K562 (cell line): ENCODE results near the gene PES1. TPM values are rescaled to one million over a fixed set of nuclear protein-coding genes. Genes with fewer than 3 reads are reported as not detected.

ENCODE experiments used
- ATAC-seq: fragments of 200-7000 bp; cut with Tn5 transposase; 3 replicates; pipeline ENCODE4 v1.9.1; 2020; ENCODE audit warnings: moderate library complexity
- BruUV-seq: library from RNA; stranded (reverse); fragments of 400-500 nt; replicated peaks from 2 replicates; lab custom pipeline; 2021; lab: Mats Ljungman, UMichigan
- CTCF ChIA-PET: fragments of 300-600 bp; formaldehyde crosslinking; extraction: SDS; loops from one replicate; lab custom pipeline; 2021; ENCODE audit warnings: low intra/inter-chr PET ratio; lab: Yijun Ruan, JAX
- POLR2A ChIA-PET: fragments of 300-600, 350-650 bp; sonication (Branson Sonifier 250); formaldehyde crosslinking; extraction: SDS; loops from one replicate; lab custom pipeline; 2021; ENCODE audit warnings: antibody characterized with exemption, inconsistent platforms; lab: Yijun Ruan, JAX
- DNase-seq, 4 experiments: peaks; one replicate each; pipeline versions ENCODE4 v3.0.0 to v3.0.0-alpha.2; 2011 to 2018; ENCODE audit warnings: low spot score in 3 of 4, mixed read lengths in 3 of 4; ENCODE audit errors: extremely low read depth in 1 of 4
- FAIRE-seq: peaks from 2 replicates; lab custom pipeline; 2011; peaks lifted over from hg19 to GRCh38; lab: Jason Lieb, UNC
- H2AFZ ChIP-seq: 2 replicates; pipeline ENCODE4 v1.6.0; 2011; ENCODE audit warnings: low read depth, low read length, control low read depth, inconsistent platforms
- H3K27ac ChIP-seq: fragments of 200-600 bp; 3 replicates; pipeline ENCODE4 v1.8.0; 2011; ENCODE audit warnings: low read depth, mild to moderate bottlenecking, control low read depth, inconsistent platforms, low read length, moderate library complexity, mixed read lengths; ENCODE audit errors: extremely low read depth
- H3K27me3 ChIP-seq, 2 experiments: fragments of 300-600 bp in 1 of 2; 2 replicates in 1 of 2; 3 replicates in 1 of 2; pipeline versions ENCODE4 v1.6.0 to v1.8.0; 2011; ENCODE audit warnings: inconsistent platforms in 2 of 2, low read length in 2 of 2, mild to moderate bottlenecking in 1 of 2, mixed read lengths in 1 of 2, moderate library complexity in 1 of 2; ENCODE audit not compliant: control insufficient read depth in 2 of 2, insufficient read depth in 2 of 2
- H3K36me3 ChIP-seq: fragments of 300-600 bp; 3 replicates; pipeline ENCODE4 v1.8.0; 2011; ENCODE audit warnings: mild to moderate bottlenecking, low read length, inconsistent platforms; ENCODE audit not compliant: control insufficient read depth, insufficient read depth
- H3K4me1 ChIP-seq, 2 experiments: fragments of 200-600 bp in 1 of 2; replicated peaks in 1 of 2; 2 replicates in 1 of 2; 3 replicates in 1 of 2; pipeline versions ENCODE4 v1.5.1 to v1.8.0; 2011; ENCODE audit warnings: inconsistent platforms in 2 of 2, low read length in 2 of 2, mild to moderate bottlenecking in 1 of 2, mixed read lengths in 1 of 2, moderate library complexity in 1 of 2; ENCODE audit not compliant: control insufficient read depth in 2 of 2, insufficient read depth in 2 of 2
- H3K4me2 ChIP-seq: 2 replicates; pipeline ENCODE4 v1.6.1; 2011; ENCODE audit warnings: low read length, control low read depth, inconsistent platforms, mixed read lengths; ENCODE audit not compliant: insufficient read depth
- H3K4me3 ChIP-seq: fragments of 200-600 bp; sonication (generic), shearing (Covaris generic); 2 replicates; pipeline ENCODE4 v1.5.1; 2016; ENCODE audit warnings: control low read depth, inconsistent platforms
- H3K79me2 ChIP-seq: fragments of 200-600 bp; 3 replicates; pipeline ENCODE4 v1.8.0; 2011; ENCODE audit warnings: low read length, inconsistent platforms; ENCODE audit not compliant: control insufficient read depth, insufficient read depth
- H3K9ac ChIP-seq, 2 experiments: 2 replicates each; pipeline versions ENCODE4 v1.6.0 to v1.6.1; 2011; ENCODE audit warnings: low read depth in 2 of 2, low read length in 2 of 2, control low read depth in 1 of 2, inconsistent platforms in 1 of 2, mild to moderate bottlenecking in 1 of 2, mixed read lengths in 1 of 2; ENCODE audit not compliant: insufficient read depth in 1 of 2
- H3K9me1 ChIP-seq: one replicate; pipeline ENCODE4 v1.6.0; 2011; ENCODE audit warnings: inconsistent platforms, mild to moderate bottlenecking, low read length, moderate library complexity; ENCODE audit not compliant: control insufficient read depth, insufficient read depth
- H3K9me3 ChIP-seq: replicated peaks from 2 replicates; pipeline ENCODE4 v1.5.1; 2011; ENCODE audit warnings: low read depth, low read length, inconsistent platforms; ENCODE audit not compliant: control insufficient read depth, insufficient read depth
- H4K20me1 ChIP-seq: replicated peaks from 2 replicates; pipeline ENCODE4 v1.6.1; 2011; ENCODE audit warnings: low read length, inconsistent platforms, mixed read lengths; ENCODE audit not compliant: control insufficient read depth, insufficient read depth
- CTCF ChIP-seq, 3 experiments: IDR thresholded peaks in 2 of 3; conservative IDR thresholded peaks in 1 of 3; 2 replicates each; pipeline ENCODE4 v1.5.1; 2011 to 2012; ENCODE audit warnings: low read length in 3 of 3, mild to moderate bottlenecking in 3 of 3, control low read depth in 2 of 3, improper control_type of control experiment in 1 of 3, inconsistent platforms in 1 of 3, low read depth in 1 of 3, mixed read lengths in 1 of 3, moderate library complexity in 1 of 3; ENCODE audit not compliant: insufficient read depth in 2 of 3
- ILF3 ChIP-seq: fragments of 450-650 bp; IDR thresholded peaks from 2 replicates; pipeline ENCODE4 v1.6.1; 2018; ENCODE audit warnings: antibody characterized with exemption, mild to moderate bottlenecking, moderate library complexity, borderline replicate concordance
- NFXL1 ChIP-seq: fragments of 450-650 bp; formaldehyde crosslinking; IDR thresholded peaks from 2 replicates; pipeline ENCODE4 v1.4.0; 2021; ENCODE audit warnings: mild to moderate bottlenecking
- WGBS: fragments of 100-300 bp; shearing (Covaris generic); methylation state at CpG from one replicate; pipeline ENCODE4 v1.1.6; 2016; ENCODE audit warnings: low coverage, mixed read lengths; ENCODE audit not compliant: insufficient coverage; ENCODE audit errors: missing lambda C conversion rate; 5-methylcytosine and 5-hydroxymethylcytosine counted together
- in situ Hi-C: fragments of 300-500 bp; cut with MboI; formaldehyde crosslinking; loops from 4 replicates; pipeline ENCODE4 v1.15.0; 2018; ENCODE audit warnings: inconsistent platforms, mixed read lengths
- intact Hi-C: fragments of 100-400 bp; cut with micrococcal nuclease; formaldehyde crosslinking; loops from 2 replicates; pipeline ENCODE4 v1.14.2; 2022
- polyA plus RNA-seq, 8 experiments: library from polyadenylated mRNA; depleted of rRNA in 4 of 8; stranded (reverse) in 5 of 8; unstranded in 3 of 8; fragments of >200 nt; fragmentation: Nextera tagmentation in 2 of 8; fragmentation: Illumina TruSeq in 1 of 8; extraction: Ambion mirVana in 2 of 8; extraction: Trizol in 1 of 8; gene quantifications; 2 replicates each; pipeline versions ENCODE4 v1.2.1 to v1.2.3, GENCODE V29; 2011 to 2014; ENCODE audit warnings: inconsistent platforms in 1 of 8, missing spikeins in 1 of 8
- total RNA-seq, 7 experiments: library from RNA; depleted of rRNA in 6 of 7; stranded (reverse); fragments of >200 nt in 6 of 7; fragmentation: Illumina TruSeq in 2 of 7; extraction: Trizol in 2 of 7; gene quantifications; 2 replicates each; pipeline versions ENCODE4 v1.2.1 to v1.2.3, GENCODE V29; 2011 to 2021; ENCODE audit warnings: low replicate concordance in 1 of 7

The PES1 gene
- total and polyA plus RNA-seq, 9 of the 15 experiments (the other 6 are each of a cell fraction or from before 2014, with no cell fraction given) = 6.5 to 158 (median 94.3) TPM

- TF ChIP-seq NFXL1 (CRISPR knock-in tag) = no peak
Observed at GRCh38 chr22:30614268-30614667, 22.6 kb upstream of the PES1 start (continued).

- Histone ChIP-seq H2AFZ (no peak overlapping the region), H3K27me3 (no peaks in the 10 kb centered on the region), H3K79me2 (no peaks in the 10 kb centered on the region), H3K27ac (no peak overlapping the region), H3K36me3 (no peaks in the 10 kb centered on the region), H3K9me1 (no peaks in the 10 kb centered on the region), H3K4me1 (peaks cover 12 to 23% of the 10 kb centered on the region in 2 experiments), H4K20me1 (no peaks in the 10 kb centered on the region), H3K4me3 (no peak overlapping the region), H3K9ac (no peak overlapping the region), H3K4me2 (no peak overlapping the region), H3K9me3 (no peaks in the 10 kb centered on the region)
- peak in 1 of 4 experiments; percentile 13 for DNase-seq
- ChIA-PET POLR2A (no interaction called here), CTCF (no interaction called here)
- TF ChIP-seq ILF3 = no peak
- peak in 1 of 3 experiments; percentile 24; a peak in 1 of 6 replicates for TF ChIP-seq CTCF (IDR thresholded peaks at IDR 0.05 in 2 of 3, conservative IDR thresholded peaks at IDR 0.05 in 1 of 3; ENCODE audit: insufficient read depth in 2 of 3, low read depth in 1 of 3, low read length in 3 of 3)
- no peak for FAIRE-seq
- WGBS = 82% methylated on average over 5 of the region's 8 CpGs
- intact Hi-C loops = no loop called here
- in situ Hi-C loops = no loop called here
- no peak for ATAC-seq
- BruUV-seq = no TSS peak
Observed at GRCh38 chr22:30612789-30613188, 21.1 kb upstream of the PES1 start.
